HL-60 (cell line): ENCODE data around the gene MEIKIN.

Experiments used
- DNase-seq, 2 experiments: peaks; one replicate each; pipeline ENCODE4 v3.0.0-alpha.2; 2010 to 2020; ENCODE audit warnings: low read depth in 1 of 2, low spot score in 1 of 2
- H3K27ac ChIP-seq: fragments of 250-450 bp; sonication (Bioruptor Pico); replicated peaks from 2 replicates; pipeline ENCODE4 v1.5.1; 2020; ENCODE audit warnings: mild to moderate bottlenecking, moderate library complexity
- H3K27me3 ChIP-seq: fragments of 250-450 bp; sonication (Bioruptor Pico); 2 replicates; pipeline ENCODE4 v1.5.1; 2021; ENCODE audit warnings: mild to moderate bottlenecking, moderate library complexity; ENCODE audit not compliant: insufficient read depth, poor library complexity, severe bottlenecking
- H3K4me3 ChIP-seq: replicated peaks from 2 replicates; pipeline ENCODE4 v1.5.1; 2011; ENCODE audit warnings: mild to moderate bottlenecking, control low read depth, low read length; ENCODE audit not compliant: insufficient read depth
- GABPA ChIP-seq: IDR thresholded peaks from 2 replicates; pipeline ENCODE4 v1.6.1; 2012; ENCODE audit warnings: low read depth
- POLR2AphosphoS5 ChIP-seq: IDR thresholded peaks from 2 replicates; pipeline ENCODE4 v1.6.1; 2012; ENCODE audit warnings: low read depth
- SPI1 ChIP-seq: IDR thresholded peaks from 2 replicates; pipeline ENCODE4 v1.6.1; 2012; ENCODE audit warnings: low read depth, mild to moderate bottlenecking, borderline replicate concordance
- TF ChIP-seq, protein P1 (sequence below): IDR thresholded peaks from one replicate; pipeline ENCODE4 v1.5.1; 2011; ENCODE audit warnings: low read length, control low read depth, inconsistent platforms; ENCODE audit not compliant: insufficient read depth
- TF ChIP-seq, protein P2 (sequence below): IDR thresholded peaks from 2 replicates; pipeline ENCODE4 v1.6.1; 2012; ENCODE audit warnings: low read depth; ENCODE audit not compliant: insufficient replicate concordance

Gene MEIKIN

DNA sequence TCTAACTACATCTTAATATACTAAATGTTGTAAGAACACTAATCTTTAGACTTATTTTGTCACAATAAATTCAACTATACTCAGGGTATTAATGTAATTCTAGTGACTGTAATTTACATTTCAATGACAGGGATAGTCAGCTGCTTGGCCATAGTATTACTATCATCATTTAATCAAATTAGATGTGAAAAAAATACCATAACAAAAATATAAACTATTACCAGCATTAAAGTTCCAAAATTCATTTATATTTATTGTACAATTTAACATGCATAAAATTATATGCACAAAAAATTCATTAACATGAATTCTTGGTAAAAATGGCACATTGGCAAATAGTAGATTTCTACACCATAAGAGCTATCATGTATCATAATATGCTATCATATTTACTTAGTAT lies 177.6 kb downstream of the MEIKIN start:
- no peak for DNase-seq
- TF ChIP-seq SPI1 (no peak), GABPA (no peak), POLR2AphosphoS5 (no peak)
- TF ChIP-seq, protein P1, sequence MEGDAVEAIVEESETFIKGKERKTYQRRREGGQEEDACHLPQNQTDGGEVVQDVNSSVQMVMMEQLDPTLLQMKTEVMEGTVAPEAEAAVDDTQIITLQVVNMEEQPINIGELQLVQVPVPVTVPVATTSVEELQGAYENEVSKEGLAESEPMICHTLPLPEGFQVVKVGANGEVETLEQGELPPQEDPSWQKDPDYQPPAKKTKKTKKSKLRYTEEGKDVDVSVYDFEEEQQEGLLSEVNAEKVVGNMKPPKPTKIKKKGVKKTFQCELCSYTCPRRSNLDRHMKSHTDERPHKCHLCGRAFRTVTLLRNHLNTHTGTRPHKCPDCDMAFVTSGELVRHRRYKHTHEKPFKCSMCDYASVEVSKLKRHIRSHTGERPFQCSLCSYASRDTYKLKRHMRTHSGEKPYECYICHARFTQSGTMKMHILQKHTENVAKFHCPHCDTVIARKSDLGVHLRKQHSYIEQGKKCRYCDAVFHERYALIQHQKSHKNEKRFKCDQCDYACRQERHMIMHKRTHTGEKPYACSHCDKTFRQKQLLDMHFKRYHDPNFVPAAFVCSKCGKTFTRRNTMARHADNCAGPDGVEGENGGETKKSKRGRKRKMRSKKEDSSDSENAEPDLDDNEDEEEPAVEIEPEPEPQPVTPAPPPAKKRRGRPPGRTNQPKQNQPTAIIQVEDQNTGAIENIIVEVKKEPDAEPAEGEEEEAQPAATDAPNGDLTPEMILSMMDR = no peak
- TF ChIP-seq, protein P2, sequence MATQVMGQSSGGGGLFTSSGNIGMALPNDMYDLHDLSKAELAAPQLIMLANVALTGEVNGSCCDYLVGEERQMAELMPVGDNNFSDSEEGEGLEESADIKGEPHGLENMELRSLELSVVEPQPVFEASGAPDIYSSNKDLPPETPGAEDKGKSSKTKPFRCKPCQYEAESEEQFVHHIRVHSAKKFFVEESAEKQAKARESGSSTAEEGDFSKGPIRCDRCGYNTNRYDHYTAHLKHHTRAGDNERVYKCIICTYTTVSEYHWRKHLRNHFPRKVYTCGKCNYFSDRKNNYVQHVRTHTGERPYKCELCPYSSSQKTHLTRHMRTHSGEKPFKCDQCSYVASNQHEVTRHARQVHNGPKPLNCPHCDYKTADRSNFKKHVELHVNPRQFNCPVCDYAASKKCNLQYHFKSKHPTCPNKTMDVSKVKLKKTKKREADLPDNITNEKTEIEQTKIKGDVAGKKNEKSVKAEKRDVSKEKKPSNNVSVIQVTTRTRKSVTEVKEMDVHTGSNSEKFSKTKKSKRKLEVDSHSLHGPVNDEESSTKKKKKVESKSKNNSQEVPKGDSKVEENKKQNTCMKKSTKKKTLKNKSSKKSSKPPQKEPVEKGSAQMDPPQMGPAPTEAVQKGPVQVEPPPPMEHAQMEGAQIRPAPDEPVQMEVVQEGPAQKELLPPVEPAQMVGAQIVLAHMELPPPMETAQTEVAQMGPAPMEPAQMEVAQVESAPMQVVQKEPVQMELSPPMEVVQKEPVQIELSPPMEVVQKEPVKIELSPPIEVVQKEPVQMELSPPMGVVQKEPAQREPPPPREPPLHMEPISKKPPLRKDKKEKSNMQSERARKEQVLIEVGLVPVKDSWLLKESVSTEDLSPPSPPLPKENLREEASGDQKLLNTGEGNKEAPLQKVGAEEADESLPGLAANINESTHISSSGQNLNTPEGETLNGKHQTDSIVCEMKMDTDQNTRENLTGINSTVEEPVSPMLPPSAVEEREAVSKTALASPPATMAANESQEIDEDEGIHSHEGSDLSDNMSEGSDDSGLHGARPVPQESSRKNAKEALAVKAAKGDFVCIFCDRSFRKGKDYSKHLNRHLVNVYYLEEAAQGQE = no peak
- Histone ChIP-seq H3K4me3 (no peak overlapping the region), H3K27me3 (no peaks in the 10 kb centered on the region), H3K27ac (no peak overlapping the region)

DNA sequence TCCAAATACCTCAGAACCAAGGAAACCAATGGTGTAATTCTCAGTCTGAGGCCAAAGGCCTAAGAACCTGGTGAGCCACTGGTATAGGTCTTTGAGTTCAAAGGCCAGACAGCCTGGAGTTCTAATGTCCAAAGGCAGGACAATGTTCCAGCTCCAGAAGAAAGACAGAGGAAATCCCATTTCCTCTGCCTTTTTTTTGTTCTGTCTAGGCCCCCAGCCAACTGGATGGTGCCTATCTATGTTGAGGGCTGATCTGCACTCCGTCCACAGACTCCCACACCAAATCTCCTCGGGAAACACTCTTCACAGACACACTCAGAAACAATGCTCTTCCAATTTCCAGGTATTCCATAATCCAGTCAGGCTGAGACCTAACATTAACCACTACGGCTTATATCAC lies 178.8 kb downstream of the MEIKIN start:
- no peak for DNase-seq
- TF ChIP-seq GABPA (no peak), POLR2AphosphoS5 (no peak), SPI1 (no peak)
- TF ChIP-seq, protein P1 = no peak
- TF ChIP-seq, protein P2 = no peak
- Histone ChIP-seq H3K27me3 (no peaks in the 10 kb centered on the region), H3K27ac (no peak overlapping the region), H3K4me3 (no peak overlapping the region)

DNA sequence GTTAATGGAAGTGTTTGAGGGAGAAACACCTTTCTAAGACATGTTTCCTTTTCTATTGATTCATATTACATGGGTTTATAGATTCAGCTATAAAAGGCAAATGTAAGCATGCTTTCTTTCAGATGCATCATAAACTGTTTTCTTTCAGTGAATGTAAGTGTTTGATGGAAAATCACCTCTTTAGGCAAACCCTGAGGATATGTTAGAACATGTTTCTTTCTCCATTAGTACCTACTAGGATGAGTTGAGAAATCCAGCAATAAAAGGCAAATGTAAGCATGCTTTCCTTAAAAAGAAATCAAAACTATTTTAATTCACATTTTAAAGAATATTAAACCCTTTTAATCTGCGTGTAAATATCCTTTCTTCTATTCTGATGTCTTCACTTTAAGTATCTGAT lies 180.2 kb downstream of the MEIKIN start:
- Histone ChIP-seq H3K27ac (no peak overlapping the region), H3K27me3 (no peaks in the 10 kb centered on the region), H3K4me3 (no peak overlapping the region)
- DNase-seq = no peak
- TF ChIP-seq, protein P2 = no peak

DNA sequence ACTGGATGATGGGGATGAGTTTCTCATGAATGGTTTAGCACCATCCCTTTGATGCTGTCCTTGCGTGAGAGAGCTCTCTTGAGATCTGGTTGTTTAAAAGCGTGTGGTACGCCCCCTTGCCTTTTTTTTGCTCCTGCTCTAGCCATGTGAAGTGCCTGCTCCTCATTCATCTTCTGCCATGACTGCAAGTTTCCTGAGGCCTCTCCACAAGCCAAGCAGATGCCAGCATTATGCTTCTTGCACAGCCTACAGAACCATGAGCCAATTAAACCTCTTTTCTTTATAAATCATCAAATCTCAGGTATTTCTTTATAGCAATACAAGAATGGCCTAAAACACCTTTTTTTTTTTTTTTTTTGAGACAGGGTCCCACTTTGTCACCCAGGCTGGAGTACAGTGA lies 181.5 kb downstream of the MEIKIN start:
- Histone ChIP-seq H3K27me3 (no peaks in the 10 kb centered on the region), H3K4me3 (no peak overlapping the region), H3K27ac (no peak overlapping the region)
- no peak for DNase-seq
- TF ChIP-seq, protein P1 = no peak
- TF ChIP-seq, protein P2 = no peak
- TF ChIP-seq POLR2AphosphoS5 = no peak
- no peak for TF ChIP-seq SPI1
- no peak for TF ChIP-seq GABPA
